AG09309 (cell line): Measurements from ENCODE around the gene ABHD4.
"Not testable (repeated sequence)": the region's sequence is repeated elsewhere in the genome, so short reads cannot be mapped to it uniquely, and the experiment has no call there.

Experiments
- DNase-seq: peaks from one replicate; pipeline ENCODE4 v3.0.0-alpha.2; 2010; ENCODE audit warnings: low read depth
- H3K4me3 ChIP-seq: 2 replicates; pipeline ENCODE4 v1.5.1; 2011; ENCODE audit warnings: mild to moderate bottlenecking, low read depth, low read length, moderate library complexity; ENCODE audit not compliant: control insufficient read depth
- CTCF ChIP-seq: IDR thresholded peaks from 2 replicates; pipeline ENCODE4 v1.5.1; 2011; ENCODE audit warnings: mild to moderate bottlenecking, low read depth, low read length, inconsistent platforms; ENCODE audit not compliant: insufficient read depth, control insufficient read depth; ENCODE audit errors: missing control alignments

The ABHD4 gene

GRCh38 chr14:22610931-22611330 is 12.8 kb downstream of the ABHD4 start:
- H3K4me3 ChIP-seq: no peak overlapping the region
- no peak for TF ChIP-seq CTCF
- no peak for DNase-seq

- no peak overlapping the region for H3K4me3 ChIP-seq
- DNase-seq: no peak
- peak; percentile 39 for TF ChIP-seq CTCF
Measured at GRCh38 chr14:22613106-22613695, 15.1 kb downstream of the ABHD4 start.

GRCh38 chr14:22613736-22614239 is 15.7 kb downstream of the ABHD4 start:
- no peak overlapping the region for H3K4me3 ChIP-seq
- no peak for TF ChIP-seq CTCF
- no peak for DNase-seq

GRCh38 chr14:22614240-22614799 is 16.2 kb downstream of the ABHD4 start:
- peak; percentile 99 for DNase-seq
- H3K4me3 ChIP-seq: no peak overlapping the region
- no peak for TF ChIP-seq CTCF

- DNase-seq, H3K4me3 ChIP-seq: not testable (repeated sequence)
Measured at GRCh38 chr14:22615765-22616164, 17.7 kb downstream of the ABHD4 start.

- no peak for TF ChIP-seq CTCF
- no peak overlapping the region for H3K4me3 ChIP-seq
- DNase-seq: no peak
Measured at GRCh38 chr14:22622255-22622654, 24.2 kb downstream of the ABHD4 start.

- no peak for TF ChIP-seq CTCF
- no peak for DNase-seq
- no peak overlapping the region for H3K4me3 ChIP-seq
Measured at GRCh38 chr14:22623047-22623446, 24.9 kb downstream of the ABHD4 start.
